Fibroblast of villous mesenchyme (primary cell): Measurements from ENCODE around the gene JAZF1. TPM values are rescaled to one million over a fixed set of nuclear protein-coding genes. Genes with fewer than 3 reads are reported as not detected.

Experiments
- DNase-seq: peaks from one replicate; pipeline ENCODE4 v3.0.0-alpha.2; 2010; ENCODE audit warnings: low read depth
- H3K4me3 ChIP-seq: 2 replicates; pipeline ENCODE4 v1.5.1; 2011; ENCODE audit warnings: low read depth, mild to moderate bottlenecking, low read length
- CTCF ChIP-seq: IDR thresholded peaks from 2 replicates; pipeline ENCODE4 v1.5.1; 2012; ENCODE audit warnings: low read depth, mild to moderate bottlenecking, low read length; ENCODE audit not compliant: insufficient read depth
- total RNA-seq: library from RNA; depleted of rRNA; stranded (reverse); fragments of >200 nt; gene quantifications from 2 replicates; pipeline ENCODE4 v1.2.3, GENCODE V29; 2012

Gene JAZF1
- total RNA-seq, 1 donor, result 38.4 TPM

GRCh38 chr7:28144266-28144665 is 36.3 kb downstream of the JAZF1 start:
- H3K4me3 ChIP-seq, result no peak overlapping the region
- no peak for TF ChIP-seq CTCF
- no peak for DNase-seq

GRCh38 chr7:28142650-28143049 is 37.9 kb downstream of the JAZF1 start:
- DNase-seq, result no peak
- peak; percentile 18 for TF ChIP-seq CTCF
- H3K4me3 ChIP-seq, result no peak overlapping the region

DNA sequence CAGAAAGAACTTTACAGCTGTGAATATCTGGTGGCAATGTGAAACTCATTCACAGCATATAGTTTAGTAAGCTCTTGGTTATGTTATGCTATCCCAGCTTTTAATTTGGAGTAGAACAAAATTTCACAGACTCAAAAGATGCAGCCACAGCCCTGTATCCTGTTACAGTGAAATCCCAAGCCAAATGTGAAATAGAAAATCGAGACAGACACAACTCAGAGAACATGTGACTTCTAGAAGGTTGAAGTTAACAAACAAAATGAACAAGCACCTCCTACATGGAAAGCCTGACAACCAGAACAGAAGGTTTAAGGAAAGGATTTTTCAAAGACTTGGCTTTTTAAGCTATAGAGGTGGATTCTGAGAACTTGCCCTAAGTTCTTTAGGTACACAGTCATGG is 39.6 kb downstream of the JAZF1 start:
- no peak overlapping the region for H3K4me3 ChIP-seq
- DNase-seq, result peak; percentile 34
- no peak for TF ChIP-seq CTCF

- no peak overlapping the region for H3K4me3 ChIP-seq
- no peak for DNase-seq
- no peak for TF ChIP-seq CTCF
Observed at GRCh38 chr7:28138837-28139236, 41.8 kb downstream of the JAZF1 start.

DNA sequence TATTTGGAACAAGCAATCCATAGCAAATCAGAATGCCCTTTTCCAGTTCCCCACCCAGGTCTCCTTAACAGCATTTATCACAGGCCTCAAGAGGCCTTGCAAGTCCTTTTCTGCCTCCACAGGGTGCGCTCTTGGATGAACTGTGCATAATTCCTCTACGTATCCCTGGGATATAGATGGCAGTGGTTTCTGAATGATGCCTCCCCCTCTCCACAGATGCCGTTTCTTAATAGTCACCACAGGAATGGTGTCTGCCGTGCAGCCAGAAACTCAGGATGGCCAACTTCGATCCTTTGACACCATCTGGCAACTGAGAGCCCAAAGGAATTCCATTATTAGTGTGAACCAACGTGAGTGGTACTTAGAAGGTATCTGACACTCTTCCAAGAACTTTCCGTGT is 43.1 kb downstream of the JAZF1 start:
- TF ChIP-seq CTCF, result no peak
- DNase-seq, result no peak
- H3K4me3 ChIP-seq, result no peak overlapping the region

DNA sequence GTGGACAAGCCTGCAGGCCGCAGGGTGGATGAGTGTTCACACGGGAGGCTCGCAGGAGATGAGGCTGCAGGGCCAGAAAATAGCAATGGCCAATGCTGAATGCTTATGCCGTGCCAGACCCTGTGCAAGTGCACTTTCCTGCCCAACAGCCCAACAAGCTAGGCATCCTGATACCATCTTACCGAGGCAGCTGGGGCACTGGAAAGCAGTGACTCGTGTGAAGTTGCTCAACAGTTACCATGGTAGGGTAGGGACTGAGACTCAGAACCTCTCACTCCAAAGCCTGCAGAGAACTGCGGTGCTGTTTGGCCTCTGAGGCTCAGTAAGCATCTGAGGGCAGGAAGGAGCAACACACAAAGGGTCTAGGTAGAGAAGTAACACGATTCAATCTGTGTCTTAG is 43.7 kb downstream of the JAZF1 start:
- TF ChIP-seq CTCF, result no peak
- DNase-seq, result no peak
- no peak overlapping the region for H3K4me3 ChIP-seq

DNA sequence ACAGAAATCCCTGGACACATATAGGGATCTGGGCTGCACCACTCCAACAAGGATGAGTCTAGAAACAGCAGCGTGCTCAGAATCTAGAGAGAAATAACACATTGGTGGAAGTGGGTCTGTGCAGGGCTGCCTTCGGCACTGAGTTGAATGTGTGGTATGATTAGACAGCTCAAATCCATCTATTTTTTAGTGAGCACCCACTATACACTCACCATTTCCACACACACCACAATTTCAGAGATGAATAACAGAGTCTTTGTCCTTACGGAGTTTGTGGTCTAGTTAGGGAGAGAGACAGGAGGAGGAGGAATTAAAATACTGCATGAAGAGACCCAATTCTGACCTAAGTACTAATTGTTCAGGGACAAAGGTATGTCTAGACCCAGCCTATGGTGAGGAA is 44.2 kb downstream of the JAZF1 start:
- TF ChIP-seq CTCF, result no peak
- DNase-seq, result no peak
- H3K4me3 ChIP-seq, result no peak overlapping the region
